Spinal cord (tissue), 10 donors: ENCODE data around the gene PDLIM5. TPM values are rescaled to one million over a fixed set of nuclear protein-coding genes. Genes with fewer than 3 reads are reported as not detected.
"Not testable (repeated sequence)": the region's sequence is repeated elsewhere in the genome, so short reads cannot be mapped to it uniquely, and the experiment has no call there.

Experiments used
- DNase-seq, 6 donors: peaks; one replicate each; pipeline versions ENCODE4 v3.0.0 to v3.0.0-alpha.2; 2013 to 2015; ENCODE audit warnings: low spot score in 6 of 6, low read depth in 4 of 6
- H3K27ac ChIP-seq: one replicate; pipeline ENCODE4 v1.5.1; 2013; ENCODE audit warnings: low read depth, low read length, control low read depth
- H3K27me3 ChIP-seq: one replicate; pipeline ENCODE4 v1.6.1; 2013; ENCODE audit warnings: low read length; ENCODE audit not compliant: control insufficient read depth, insufficient read depth
- H3K36me3 ChIP-seq: one replicate; pipeline ENCODE4 v1.6.1; 2013; ENCODE audit warnings: low read length; ENCODE audit not compliant: control insufficient read depth, insufficient read depth
- H3K4me1 ChIP-seq: one replicate; pipeline ENCODE4 v1.6.1; 2013; ENCODE audit warnings: low read length; ENCODE audit not compliant: control insufficient read depth, insufficient read depth
- H3K4me3 ChIP-seq: one replicate; pipeline ENCODE4 v1.5.1; 2013; ENCODE audit warnings: low read depth, low read length, control low read depth
- H3K9me3 ChIP-seq: one replicate; pipeline ENCODE4 v1.6.1; 2013; ENCODE audit warnings: low read length; ENCODE audit not compliant: control insufficient read depth, insufficient read depth
- whole genome bisulfite sequencing: methylation state at CpG from one replicate; pipeline ENCODE4 v1.1.5; 2013; ENCODE audit warnings: missing lambda C conversion rate; ENCODE audit not compliant: insufficient coverage; 5-methylcytosine and 5-hydroxymethylcytosine counted together
- polyA plus RNA-seq, 2 donors: library from polyadenylated mRNA; unstranded; fragments of 120-200 nt; gene quantifications; one replicate each; pipeline ENCODE4 v1.2.1, GENCODE V29; 2013; ENCODE audit not compliant: insufficient read length in 2 of 2
- total RNA-seq, 2 donors: library from RNA; depleted of rRNA in 1 of 2; stranded (reverse); fragments of 120-200 nt in 1 of 2; fragments of >200 nt in 1 of 2; gene quantifications; one replicate each; pipeline versions ENCODE4 v1.2.3 to v1.2.4, GENCODE V29; 2013 to 2014
- donor health status: healthy.

PDLIM5 gene
- total and polyA plus RNA-seq, 4 donors, result 43.7 to 102 (median 72.0) TPM

GRCh38 chr4:94556047-94556446 is 104.3 kb downstream of the PDLIM5 start:
- H3K27me3 ChIP-seq, H3K9me3 ChIP-seq, DNase-seq, H3K4me1 ChIP-seq, H3K27ac ChIP-seq, H3K36me3 ChIP-seq, H3K4me3 ChIP-seq: not testable (repeated sequence)
- no CpG with 5 or more reads among the region's 4 CpGs for WGBS

DNA sequence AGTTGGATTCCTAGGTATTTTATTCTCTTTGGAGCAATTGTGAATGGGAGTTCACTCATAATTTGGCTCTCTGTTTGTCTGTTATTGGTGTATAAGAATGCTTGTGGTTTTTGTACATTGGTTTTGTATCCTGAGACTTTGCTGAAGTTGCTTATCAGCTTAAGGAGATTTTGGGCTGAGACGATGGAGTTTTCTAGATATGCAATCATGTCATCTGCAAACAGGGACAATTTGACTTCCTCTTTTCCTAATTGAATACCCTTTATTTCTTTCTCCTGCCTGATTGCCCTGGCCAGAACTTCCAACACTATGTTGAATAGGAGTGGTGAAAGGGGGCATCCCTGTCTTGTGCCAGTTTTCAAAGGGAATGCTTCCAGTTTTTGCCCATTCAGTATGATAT is 105.9 kb downstream of the PDLIM5 start:
- no CpG with 5 or more reads among the region's 1 CpG for WGBS
- H3K4me1 ChIP-seq, DNase-seq, H3K36me3 ChIP-seq, H3K27ac ChIP-seq, H3K9me3 ChIP-seq, H3K27me3 ChIP-seq, H3K4me3 ChIP-seq: not testable (repeated sequence)

DNA sequence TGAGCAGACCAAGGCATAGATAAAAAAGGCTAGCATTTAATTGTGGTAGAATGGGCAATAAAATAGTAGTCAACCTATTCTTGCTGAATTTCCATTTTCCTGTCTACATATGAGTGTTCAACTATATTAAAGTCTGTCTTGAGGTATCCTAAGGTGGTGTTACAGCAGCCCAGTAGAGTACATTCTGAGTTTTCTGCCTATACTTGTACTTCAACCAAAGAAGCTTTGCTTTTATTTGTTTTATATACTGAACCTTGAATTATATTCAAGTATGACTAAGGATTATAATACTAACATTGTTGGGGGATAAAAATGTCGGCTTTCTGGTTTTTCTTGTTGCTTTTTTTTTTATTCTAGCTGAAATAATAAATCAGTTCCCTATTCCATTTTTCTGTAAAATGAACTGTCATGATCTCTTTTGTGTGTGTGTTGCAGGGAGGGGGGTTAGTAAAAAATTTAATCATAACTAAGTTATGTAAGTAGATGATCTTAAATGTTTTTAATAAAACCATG is 106.7 kb downstream of the PDLIM5 start:
- H3K36me3 ChIP-seq, result no peaks in the 10 kb centered on the region
- no peaks in the 10 kb centered on the region for H3K9me3 ChIP-seq
- no peak overlapping the region for H3K4me3 ChIP-seq
- no peak for DNase-seq
- H3K27ac ChIP-seq, result no peak overlapping the region
- no CpG with 5 or more reads among the region's 1 CpG for WGBS
- no peaks in the 10 kb centered on the region for H3K27me3 ChIP-seq
- H3K4me1 ChIP-seq, result no peaks in the 10 kb centered on the region

DNA sequence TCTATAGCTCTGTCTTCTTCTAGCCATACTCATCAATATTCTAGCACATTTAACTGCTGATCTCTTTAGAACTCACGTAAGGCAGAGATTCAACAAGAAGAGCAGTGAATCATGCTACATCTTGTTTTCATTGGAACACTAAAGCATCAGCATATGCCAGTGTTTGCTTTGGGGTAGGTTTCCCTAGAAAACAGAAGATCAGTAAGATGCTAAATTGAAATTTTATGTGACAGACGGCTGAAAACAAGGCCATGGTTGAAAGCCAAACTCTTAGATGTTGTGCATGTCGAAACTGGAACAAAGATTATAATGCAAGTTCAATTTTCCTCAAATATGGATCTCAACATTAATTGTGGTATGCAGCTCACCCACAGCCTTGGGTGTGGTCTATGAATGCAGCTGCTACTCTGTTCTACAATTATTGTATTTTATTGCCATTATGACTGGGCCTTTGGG is 107.6 kb downstream of the PDLIM5 start:
- Histone ChIP-seq H3K27me3 (no peaks in the 10 kb centered on the region), H3K27ac (no peak overlapping the region), H3K36me3 (no peaks in the 10 kb centered on the region), H3K4me1 (no peaks in the 10 kb centered on the region), H3K9me3 (no peaks in the 10 kb centered on the region), H3K4me3 (no peak overlapping the region)
- no CpG with 5 or more reads among the region's 3 CpGs for WGBS
- peak in 1 of 6 donors; percentile 57 for DNase-seq

DNA sequence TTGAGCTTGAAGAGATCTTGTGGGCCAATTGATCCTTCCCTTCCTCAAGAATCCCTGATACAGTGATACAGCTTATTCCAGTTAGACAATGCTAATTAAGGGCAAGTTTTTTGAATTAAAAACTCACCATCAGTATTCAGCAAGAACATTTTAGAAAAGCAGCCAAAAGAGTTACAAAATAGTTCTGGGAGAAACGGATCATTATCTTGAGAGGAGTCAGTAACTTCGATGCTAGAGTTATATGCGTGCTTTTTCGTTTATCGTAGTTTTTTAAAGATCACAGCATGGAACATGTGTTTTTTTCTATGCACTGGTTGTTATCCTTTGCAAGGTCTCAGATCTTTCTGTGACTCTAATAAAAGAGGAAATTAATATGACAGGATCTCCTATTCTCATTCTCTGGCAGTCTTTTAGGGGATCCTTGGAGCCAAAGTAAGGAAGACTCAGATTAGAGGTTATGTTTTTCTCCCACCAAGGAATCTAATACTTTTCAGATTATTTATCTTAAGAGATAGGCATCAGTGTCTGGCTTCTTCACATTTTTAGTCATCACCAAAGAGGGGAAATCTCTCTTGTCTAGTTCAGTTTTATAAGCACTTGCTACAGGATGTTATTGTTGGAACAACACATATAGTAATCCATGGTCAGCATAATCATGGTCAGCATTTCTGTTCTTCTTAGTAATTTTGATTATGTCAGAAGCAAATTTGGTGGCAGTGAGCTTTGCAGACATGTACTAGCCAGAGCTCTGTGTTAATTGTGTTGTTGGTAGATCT is 109.7 kb downstream of the PDLIM5 start:
- no peaks in the 10 kb centered on the region for H3K9me3 ChIP-seq
- WGBS, result 85% methylated on average over 5 of the region's 5 CpGs
- no peak overlapping the region for H3K27ac ChIP-seq
- no peaks in the 10 kb centered on the region for H3K36me3 ChIP-seq
- H3K27me3 ChIP-seq, result no peaks in the 10 kb centered on the region
- no peaks in the 10 kb centered on the region for H3K4me1 ChIP-seq
- no peak overlapping the region for H3K4me3 ChIP-seq
- DNase-seq, result no peak

DNA sequence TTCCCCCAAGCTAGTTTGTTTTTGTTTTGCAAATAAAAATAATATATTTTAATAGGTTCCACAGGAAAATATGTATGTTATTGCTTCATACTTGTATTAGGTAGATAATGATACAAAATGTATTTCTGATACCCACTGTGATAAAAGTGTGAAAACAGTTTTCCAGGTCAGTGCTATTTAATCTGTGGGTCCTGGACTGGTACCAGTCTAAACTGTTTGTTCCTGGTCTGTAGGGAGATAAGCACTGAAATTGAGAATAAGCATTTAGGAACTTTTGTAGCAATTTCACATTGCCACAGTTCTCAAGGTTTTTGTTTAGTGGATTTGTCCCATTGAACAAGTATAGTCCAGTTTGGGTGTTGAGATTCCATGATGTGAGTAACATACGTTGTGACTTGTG is 110.5 kb downstream of the PDLIM5 start:
- Histone ChIP-seq H3K4me1 (no peaks in the 10 kb centered on the region), H3K27me3 (no peaks in the 10 kb centered on the region), H3K4me3 (no peak overlapping the region), H3K9me3 (no peaks in the 10 kb centered on the region), H3K27ac (no peak overlapping the region), H3K36me3 (no peaks in the 10 kb centered on the region)
- no peak for DNase-seq
- 100% methylated on average over 1 of the region's 1 CpG for WGBS

- Histone ChIP-seq H3K27me3 (no peaks in the 10 kb centered on the region), H3K4me1 (no peaks in the 10 kb centered on the region), H3K27ac (no peak overlapping the region), H3K36me3 (no peaks in the 10 kb centered on the region), H3K4me3 (no peak overlapping the region), H3K9me3 (no peaks in the 10 kb centered on the region)
- WGBS, result no CpG with 5 or more reads among the region's 2 CpGs
- DNase-seq, result no peak
Measured at GRCh38 chr4:94564252-94564651, 112.5 kb downstream of the PDLIM5 start.

DNA sequence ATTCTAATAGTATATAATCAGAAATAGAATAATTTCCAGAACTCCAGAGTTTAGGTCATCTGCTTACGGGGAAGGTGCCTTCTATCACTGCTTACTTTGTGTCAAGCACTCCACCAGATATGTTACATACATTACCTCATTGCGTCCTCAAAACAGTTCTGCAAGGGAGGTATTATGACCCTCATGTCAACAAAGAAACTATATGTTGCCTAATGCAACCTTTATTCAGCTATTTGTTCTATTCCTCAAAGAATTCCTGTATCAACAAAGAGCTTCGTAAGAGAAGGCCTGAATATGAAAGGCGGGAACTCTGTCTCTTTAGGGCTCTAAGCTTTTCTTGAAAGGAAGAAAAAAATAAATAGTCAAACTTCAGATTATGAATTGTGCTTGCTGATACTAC is 114.7 kb downstream of the PDLIM5 start:
- WGBS, result no CpG with 5 or more reads among the region's 4 CpGs
- Histone ChIP-seq H3K27ac (no peak overlapping the region), H3K9me3 (no peaks in the 10 kb centered on the region), H3K4me3 (no peak overlapping the region), H3K27me3 (no peaks in the 10 kb centered on the region), H3K4me1 (no peaks in the 10 kb centered on the region), H3K36me3 (no peaks in the 10 kb centered on the region)
- DNase-seq, result no peak

GRCh38 chr4:94567811-94568210 is 116.1 kb downstream of the PDLIM5 start:
- no peak overlapping the region for H3K4me3 ChIP-seq
- DNase-seq, result no peak
- WGBS, result no CpG with 5 or more reads among the region's 5 CpGs
- H3K36me3 ChIP-seq, result no peaks in the 10 kb centered on the region
- no peaks in the 10 kb centered on the region for H3K27me3 ChIP-seq
- H3K27ac ChIP-seq, result no peak overlapping the region
- H3K9me3 ChIP-seq, result no peaks in the 10 kb centered on the region
- no peaks in the 10 kb centered on the region for H3K4me1 ChIP-seq

- Histone ChIP-seq H3K4me3 (no peak overlapping the region), H3K4me1 (peaks cover under 1% of the 10 kb centered on the region), H3K27ac (no peak overlapping the region), H3K27me3 (no peaks in the 10 kb centered on the region), H3K9me3 (no peaks in the 10 kb centered on the region), H3K36me3 (no peaks in the 10 kb centered on the region)
- WGBS, result no CpG with 5 or more reads among the region's 1 CpG
- no peak for DNase-seq
Measured at GRCh38 chr4:94570558-94570957, 118.8 kb downstream of the PDLIM5 start.
